ENCODE measurements around the gene USP7.

USP7 gene

DNA sequence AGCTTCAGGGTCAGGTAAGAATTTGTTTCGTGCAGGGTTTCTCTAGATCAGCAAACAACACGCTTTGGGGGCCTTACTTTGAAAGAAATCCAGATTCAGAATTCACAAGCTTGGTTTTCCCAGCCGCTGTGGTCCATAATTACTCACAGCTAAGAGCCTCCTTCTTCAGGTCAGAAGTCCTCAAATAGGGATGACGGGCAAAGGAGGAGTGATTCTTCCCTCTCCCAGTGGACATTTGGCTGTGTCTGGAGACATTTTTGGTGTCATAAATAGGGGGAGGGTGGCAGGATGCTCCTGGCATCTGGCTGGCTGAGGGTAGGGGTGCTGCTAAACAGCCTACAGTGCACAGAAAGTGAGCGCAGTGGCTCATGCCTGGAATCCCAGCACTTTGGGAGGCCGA lies 48.6 kb upstream of the USP7 start:
- Histone ChIP-seq H3K4me1 (ENCODE audit: low read length) (no peaks in the 10 kb centered on the region), H3K27ac (ENCODE audit: low read length) (no peak overlapping the region), H3K9me3 (replicated peaks; ENCODE audit: insufficient read depth, low read length) (no peaks in the 10 kb centered on the region), H3F3A (ENCODE audit: insufficient read depth, low read length) (no peaks in the 10 kb centered on the region), H3K4me3 (ENCODE audit: low read length) (no peak overlapping the region), H3K4me2 (ENCODE audit: low read depth, low read length) (no peak overlapping the region), H3K9ac (ENCODE audit: low read length) (no peak overlapping the region), H4K20me1 (ENCODE audit: insufficient read depth, low read length) (no peaks in the 10 kb centered on the region), H3K27me3 (replicated peaks; ENCODE audit: insufficient read depth, low read length) (no peaks in the 10 kb centered on the region), H2AFZ (ENCODE audit: low read length) (no peak overlapping the region), H3K36me3 (replicated peaks; ENCODE audit: insufficient read depth, low read length) (no peaks in the 10 kb centered on the region), H3K9me2 (replicated peaks; ENCODE audit: insufficient read depth, low read length) (no peaks in the 10 kb centered on the region), H3K79me2 (ENCODE audit: low read length) (no peaks in the 10 kb centered on the region)
- TF ChIP-seq, protein P1, sequence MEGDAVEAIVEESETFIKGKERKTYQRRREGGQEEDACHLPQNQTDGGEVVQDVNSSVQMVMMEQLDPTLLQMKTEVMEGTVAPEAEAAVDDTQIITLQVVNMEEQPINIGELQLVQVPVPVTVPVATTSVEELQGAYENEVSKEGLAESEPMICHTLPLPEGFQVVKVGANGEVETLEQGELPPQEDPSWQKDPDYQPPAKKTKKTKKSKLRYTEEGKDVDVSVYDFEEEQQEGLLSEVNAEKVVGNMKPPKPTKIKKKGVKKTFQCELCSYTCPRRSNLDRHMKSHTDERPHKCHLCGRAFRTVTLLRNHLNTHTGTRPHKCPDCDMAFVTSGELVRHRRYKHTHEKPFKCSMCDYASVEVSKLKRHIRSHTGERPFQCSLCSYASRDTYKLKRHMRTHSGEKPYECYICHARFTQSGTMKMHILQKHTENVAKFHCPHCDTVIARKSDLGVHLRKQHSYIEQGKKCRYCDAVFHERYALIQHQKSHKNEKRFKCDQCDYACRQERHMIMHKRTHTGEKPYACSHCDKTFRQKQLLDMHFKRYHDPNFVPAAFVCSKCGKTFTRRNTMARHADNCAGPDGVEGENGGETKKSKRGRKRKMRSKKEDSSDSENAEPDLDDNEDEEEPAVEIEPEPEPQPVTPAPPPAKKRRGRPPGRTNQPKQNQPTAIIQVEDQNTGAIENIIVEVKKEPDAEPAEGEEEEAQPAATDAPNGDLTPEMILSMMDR (IDR thresholded peaks at IDR 0.05; ENCODE audit: low read length): no peak
- TF ChIP-seq EZH2phosphoT487 (IDR thresholded peaks at IDR 0.05; ENCODE audit: low read length) (no peak), EZH2 (optimal IDR thresholded peaks at IDR 0.05; ENCODE audit: low read depth, low read length) (no peak)
- no peak for DNase-seq

DNA sequence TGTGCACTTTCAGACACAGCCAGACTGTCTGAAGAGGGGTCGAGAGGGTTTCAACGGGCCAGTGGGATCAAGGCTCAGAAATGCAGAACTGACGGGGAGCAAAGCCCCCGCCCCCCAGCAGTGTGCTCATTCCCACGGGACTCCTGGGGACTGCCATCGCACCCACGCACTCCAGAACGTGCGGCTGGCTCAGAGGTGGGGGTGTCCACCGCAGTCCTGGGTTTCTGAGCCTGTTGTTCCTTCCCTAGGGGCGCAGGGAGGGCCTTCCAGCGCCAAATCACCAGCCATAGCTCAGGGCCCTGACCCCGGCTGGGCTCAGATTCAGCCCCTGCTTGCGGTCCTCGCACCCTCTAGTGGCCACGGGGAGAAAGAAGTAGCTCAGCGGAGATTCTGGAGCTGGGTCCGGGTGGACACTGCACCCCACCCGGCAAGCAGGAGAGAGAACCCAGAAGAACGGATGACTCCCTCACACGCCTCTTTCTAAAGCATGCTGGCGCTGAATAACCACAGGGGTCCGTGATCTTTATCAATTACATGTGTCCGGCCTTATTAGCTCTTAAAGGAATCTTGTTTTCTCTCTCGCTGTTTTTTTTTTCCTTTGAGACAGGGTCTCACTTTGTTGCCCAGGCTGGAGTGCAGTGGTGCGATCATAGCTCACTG lies 45.0 kb upstream of the USP7 start:
- Histone ChIP-seq H3K4me3 (ENCODE audit: low read length) (peak overlapping the region; percentile 38), H3K9me2 (replicated peaks; ENCODE audit: insufficient read depth, low read length) (no peaks in the 10 kb centered on the region), H3K27me3 (replicated peaks; ENCODE audit: insufficient read depth, low read length) (no peaks in the 10 kb centered on the region), H3K4me1 (ENCODE audit: low read length) (no peaks in the 10 kb centered on the region), H4K20me1 (ENCODE audit: insufficient read depth, low read length) (no peaks in the 10 kb centered on the region), H3K9ac (ENCODE audit: low read length) (no peak overlapping the region; the same call in 1 of the 2 replicates), H3K79me2 (ENCODE audit: low read length) (no peaks in the 10 kb centered on the region), H3F3A (ENCODE audit: insufficient read depth, low read length) (no peaks in the 10 kb centered on the region), H3K4me2 (ENCODE audit: low read depth, low read length) (peak overlapping the region; percentile 79), H2AFZ (ENCODE audit: low read length) (peak overlapping the region; percentile 83), H3K27ac (ENCODE audit: low read length) (no peak overlapping the region), H3K9me3 (replicated peaks; ENCODE audit: insufficient read depth, low read length) (no peaks in the 10 kb centered on the region), H3K36me3 (replicated peaks; ENCODE audit: insufficient read depth, low read length) (no peaks in the 10 kb centered on the region)
- TF ChIP-seq EZH2 (optimal IDR thresholded peaks at IDR 0.05; ENCODE audit: low read depth, low read length): no peak
- TF ChIP-seq, protein P1 (IDR thresholded peaks at IDR 0.05; ENCODE audit: low read length): peak; percentile 88
- DNase-seq: peak; percentile 62

DNA sequence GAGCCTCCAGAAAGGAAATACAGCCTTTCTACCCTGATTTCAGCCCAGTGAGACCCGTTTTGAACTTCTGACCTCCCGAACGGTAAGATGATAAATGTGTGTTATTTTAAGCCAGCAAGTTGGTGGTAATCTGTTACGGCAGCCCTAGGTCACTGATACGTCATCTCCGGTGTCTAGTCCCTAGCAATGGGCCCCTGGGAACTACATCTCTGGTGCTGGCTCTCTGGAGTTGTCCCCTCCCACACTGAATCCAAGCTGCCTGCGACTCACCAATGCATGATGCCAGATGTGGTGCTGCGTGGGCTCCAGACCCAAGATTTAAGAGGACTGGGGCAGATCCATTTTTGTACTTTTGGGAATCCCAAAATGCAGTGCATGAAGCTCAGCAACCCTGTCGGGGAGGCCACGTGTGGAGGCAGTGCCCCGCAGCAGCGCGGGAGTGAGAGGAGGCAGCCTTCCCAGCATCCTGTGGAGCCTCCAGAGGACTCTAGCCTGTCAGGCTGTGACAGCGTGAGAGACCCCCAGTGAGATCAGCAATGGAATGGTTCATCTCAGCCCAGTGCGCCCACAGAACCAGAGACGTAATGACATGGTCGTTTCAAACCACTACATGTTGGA lies 43.6 kb upstream of the USP7 start:
- Histone ChIP-seq H3K4me2 (ENCODE audit: low read depth, low read length) (no peak overlapping the region), H3K9me2 (replicated peaks; ENCODE audit: insufficient read depth, low read length) (no peaks in the 10 kb centered on the region), H3K79me2 (ENCODE audit: low read length) (no peaks in the 10 kb centered on the region), H2AFZ (ENCODE audit: low read length) (no peak overlapping the region), H3K36me3 (replicated peaks; ENCODE audit: insufficient read depth, low read length) (no peaks in the 10 kb centered on the region), H3F3A (ENCODE audit: insufficient read depth, low read length) (no peaks in the 10 kb centered on the region), H3K4me3 (ENCODE audit: low read length) (no peak overlapping the region), H4K20me1 (ENCODE audit: insufficient read depth, low read length) (no peaks in the 10 kb centered on the region), H3K9me3 (replicated peaks; ENCODE audit: insufficient read depth, low read length) (no peaks in the 10 kb centered on the region), H3K27me3 (replicated peaks; ENCODE audit: insufficient read depth, low read length) (no peaks in the 10 kb centered on the region), H3K4me1 (ENCODE audit: low read length) (peaks cover 4% of the 10 kb centered on the region), H3K9ac (ENCODE audit: low read length) (no peak overlapping the region), H3K27ac (ENCODE audit: low read length) (no peak overlapping the region)
- DNase-seq: no peak
- TF ChIP-seq, protein P1 (IDR thresholded peaks at IDR 0.05; ENCODE audit: low read length): no peak
- no peak for TF ChIP-seq EZH2 (optimal IDR thresholded peaks at IDR 0.05; ENCODE audit: low read depth, low read length)
- no peak for TF ChIP-seq EZH2phosphoT487 (IDR thresholded peaks at IDR 0.05; ENCODE audit: low read length)
